Breast epithelium (tissue), 3 donors: ENCODE measurements around the gene MRPL49.

Source experiments
- POLR2AphosphoS5 ChIP-seq, 3 donors: sonication (generic); formaldehyde crosslinking; IDR thresholded peaks; one replicate each; pipeline ENCODE4 v1.6.1; 2017; ENCODE audit warnings: antibody characterized with exemption in 3 of 3
- TF ChIP-seq, protein P1 (sequence below), 3 donors: fragments of 450-650 bp; IDR thresholded peaks; one replicate each; pipeline ENCODE4 v1.5.1; 2016 to 2017; ENCODE audit warnings: antibody characterized with exemption in 3 of 3, mild to moderate bottlenecking in 3 of 3, moderate library complexity in 3 of 3

DNA sequence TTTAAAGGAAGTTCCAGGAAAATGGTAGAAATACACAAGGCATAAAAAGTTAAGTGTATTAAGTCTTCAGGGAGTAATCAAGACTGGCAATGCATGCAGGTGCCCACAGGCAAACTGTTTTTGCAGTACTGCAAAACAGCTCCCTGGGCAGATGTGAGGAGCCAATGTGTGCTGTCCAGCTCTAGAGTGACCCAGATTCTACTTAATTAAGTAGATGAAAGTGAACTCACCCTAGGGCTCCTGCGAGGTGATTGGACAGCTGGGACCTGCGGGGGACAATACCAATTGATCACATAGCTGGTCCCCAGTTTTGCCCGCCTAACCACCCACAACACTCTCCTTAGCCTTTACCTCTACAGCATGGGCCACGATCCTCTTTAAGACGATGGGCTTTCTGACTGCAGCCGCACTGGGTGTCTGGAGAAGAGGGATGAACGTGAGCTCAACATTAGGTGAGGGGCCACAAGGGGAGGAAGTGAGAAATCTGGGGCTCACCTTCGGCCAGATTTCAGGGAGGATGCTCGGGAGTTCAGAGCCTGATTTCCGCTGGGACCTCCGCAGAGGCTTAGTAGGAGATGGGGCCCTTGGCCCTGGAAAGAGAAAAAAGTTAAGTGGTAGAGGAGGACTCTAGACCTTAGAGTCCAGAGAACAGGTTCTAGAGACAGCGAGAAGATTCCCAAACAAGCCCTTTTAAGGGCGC is 38.8 kb upstream of the MRPL49 start:
- TF ChIP-seq, protein P1, sequence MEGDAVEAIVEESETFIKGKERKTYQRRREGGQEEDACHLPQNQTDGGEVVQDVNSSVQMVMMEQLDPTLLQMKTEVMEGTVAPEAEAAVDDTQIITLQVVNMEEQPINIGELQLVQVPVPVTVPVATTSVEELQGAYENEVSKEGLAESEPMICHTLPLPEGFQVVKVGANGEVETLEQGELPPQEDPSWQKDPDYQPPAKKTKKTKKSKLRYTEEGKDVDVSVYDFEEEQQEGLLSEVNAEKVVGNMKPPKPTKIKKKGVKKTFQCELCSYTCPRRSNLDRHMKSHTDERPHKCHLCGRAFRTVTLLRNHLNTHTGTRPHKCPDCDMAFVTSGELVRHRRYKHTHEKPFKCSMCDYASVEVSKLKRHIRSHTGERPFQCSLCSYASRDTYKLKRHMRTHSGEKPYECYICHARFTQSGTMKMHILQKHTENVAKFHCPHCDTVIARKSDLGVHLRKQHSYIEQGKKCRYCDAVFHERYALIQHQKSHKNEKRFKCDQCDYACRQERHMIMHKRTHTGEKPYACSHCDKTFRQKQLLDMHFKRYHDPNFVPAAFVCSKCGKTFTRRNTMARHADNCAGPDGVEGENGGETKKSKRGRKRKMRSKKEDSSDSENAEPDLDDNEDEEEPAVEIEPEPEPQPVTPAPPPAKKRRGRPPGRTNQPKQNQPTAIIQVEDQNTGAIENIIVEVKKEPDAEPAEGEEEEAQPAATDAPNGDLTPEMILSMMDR (IDR thresholded peaks at IDR 0.05), result no peak
- TF ChIP-seq POLR2AphosphoS5 (IDR thresholded peaks at IDR 0.05), result no peak
